PC-3 (cell line): ENCODE data around the gene SLC13A2.

Source experiments
- EZH2phosphoT487 ChIP-seq: fragments of 300-600 bp; sonication (generic); IDR thresholded peaks from 2 replicates; pipeline ENCODE4 v1.6.1; 2018; ENCODE audit warnings: mild to moderate bottlenecking, antibody characterized with exemption, low read length, borderline replicate concordance
- TF ChIP-seq, protein P1 (sequence below): fragments of 300-600 bp; sonication (generic); conservative IDR thresholded peaks from 2 replicates; pipeline ENCODE4 v1.5.1; 2017; ENCODE audit warnings: antibody characterized with exemption, low read depth, mild to moderate bottlenecking, low read length

DNA sequence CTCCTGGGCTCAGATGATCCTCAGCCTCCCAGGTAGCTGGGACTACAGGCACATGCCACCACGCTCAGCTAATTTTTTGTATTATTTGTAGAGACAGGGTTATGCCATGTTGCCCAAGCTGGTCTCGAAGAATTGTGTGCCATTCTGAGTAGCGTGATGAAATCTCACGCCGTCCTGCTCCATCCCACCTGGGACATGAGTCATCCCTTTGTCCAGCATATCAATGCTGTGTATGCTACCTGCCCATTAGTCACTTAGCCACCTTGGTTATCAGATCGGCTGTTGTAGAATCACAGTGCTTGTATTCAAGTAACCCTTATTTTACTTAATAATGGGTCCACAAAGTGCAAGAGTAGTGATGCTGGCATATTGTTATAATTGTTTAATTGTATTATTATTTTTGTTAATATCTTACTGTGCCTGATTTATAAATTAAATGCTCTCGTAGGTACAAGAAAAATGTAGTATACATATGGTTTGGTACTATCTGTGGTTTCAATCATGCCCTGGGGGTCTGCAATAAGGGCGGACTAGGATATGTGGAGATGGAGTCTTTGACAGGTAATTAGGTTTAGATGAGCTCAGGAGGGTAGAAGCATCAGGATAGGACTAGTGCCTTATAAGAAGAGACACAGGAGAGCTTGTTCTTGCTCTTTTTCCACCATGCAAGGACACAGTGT, 26.6 kb upstream of the SLC13A2 start:
- TF ChIP-seq, protein P1, sequence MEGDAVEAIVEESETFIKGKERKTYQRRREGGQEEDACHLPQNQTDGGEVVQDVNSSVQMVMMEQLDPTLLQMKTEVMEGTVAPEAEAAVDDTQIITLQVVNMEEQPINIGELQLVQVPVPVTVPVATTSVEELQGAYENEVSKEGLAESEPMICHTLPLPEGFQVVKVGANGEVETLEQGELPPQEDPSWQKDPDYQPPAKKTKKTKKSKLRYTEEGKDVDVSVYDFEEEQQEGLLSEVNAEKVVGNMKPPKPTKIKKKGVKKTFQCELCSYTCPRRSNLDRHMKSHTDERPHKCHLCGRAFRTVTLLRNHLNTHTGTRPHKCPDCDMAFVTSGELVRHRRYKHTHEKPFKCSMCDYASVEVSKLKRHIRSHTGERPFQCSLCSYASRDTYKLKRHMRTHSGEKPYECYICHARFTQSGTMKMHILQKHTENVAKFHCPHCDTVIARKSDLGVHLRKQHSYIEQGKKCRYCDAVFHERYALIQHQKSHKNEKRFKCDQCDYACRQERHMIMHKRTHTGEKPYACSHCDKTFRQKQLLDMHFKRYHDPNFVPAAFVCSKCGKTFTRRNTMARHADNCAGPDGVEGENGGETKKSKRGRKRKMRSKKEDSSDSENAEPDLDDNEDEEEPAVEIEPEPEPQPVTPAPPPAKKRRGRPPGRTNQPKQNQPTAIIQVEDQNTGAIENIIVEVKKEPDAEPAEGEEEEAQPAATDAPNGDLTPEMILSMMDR = no peak
- TF ChIP-seq EZH2phosphoT487 = no peak
